Suprapubic skin (tissue), 4 donors: ENCODE results near the gene NEAT1. TPM values are rescaled to one million over a fixed set of nuclear protein-coding genes. Genes with fewer than 3 reads are reported as not detected.
"Not testable (repeated sequence)": the region's sequence is repeated elsewhere in the genome, so short reads cannot be mapped to it uniquely, and the experiment has no call there.

Experiments
- DNase-seq, 2 donors: peaks; one replicate each; pipeline ENCODE4 v3.0.0-alpha.2; 2019; ENCODE audit warnings: low spot score in 2 of 2
- H3K27ac ChIP-seq: fragments of 200-600 bp; sonication (generic); one replicate; pipeline ENCODE4 v1.5.1; 2019
- H3K27me3 ChIP-seq: fragments of 200-600 bp; sonication (generic); one replicate; pipeline ENCODE4 v1.5.1; 2019
- H3K36me3 ChIP-seq: fragments of 200-600 bp; sonication (generic); one replicate; pipeline ENCODE4 v1.5.1; 2019
- H3K4me1 ChIP-seq: fragments of 200-600 bp; sonication (generic); one replicate; pipeline ENCODE4 v1.5.1; 2019
- H3K4me3 ChIP-seq: fragments of 200-600 bp; sonication (generic); one replicate; pipeline ENCODE4 v1.5.1; 2019; ENCODE audit warnings: mild to moderate bottlenecking
- H3K9me3 ChIP-seq: fragments of 200-600 bp; sonication (generic); one replicate; pipeline ENCODE4 v1.5.1; 2019
- EP300 ChIP-seq: sonication (generic); formaldehyde crosslinking; IDR thresholded peaks from one replicate; pipeline ENCODE4 v1.6.1; 2017; ENCODE audit warnings: antibody characterized with exemption
- POLR2A ChIP-seq, 2 donors: fragments of 450-650 bp; IDR thresholded peaks; one replicate each; pipeline ENCODE4 v1.6.1; 2017; ENCODE audit warnings: antibody characterized with exemption in 2 of 2, mild to moderate bottlenecking in 2 of 2, moderate library complexity in 2 of 2
- POLR2AphosphoS5 ChIP-seq, 3 donors: sonication (generic); formaldehyde crosslinking; IDR thresholded peaks; one replicate each; pipeline ENCODE4 v1.6.1; 2017; ENCODE audit warnings: antibody characterized with exemption in 3 of 3
- WGBS: methylation state at CpG from one replicate; pipeline ENCODE4 v1.1.5; 2018; 5-methylcytosine and 5-hydroxymethylcytosine counted together
- total RNA-seq, 4 donors: library from RNA; depleted of rRNA; stranded (reverse); fragments of >200 nt; gene quantifications; one replicate each; pipeline ENCODE4 v1.1.0, GENCODE V29; 2016
- TF ChIP-seq, protein P1 (sequence below), 2 donors: fragments of 200-600 bp in 1 of 2; fragments of 450-650 bp in 1 of 2; sonication (generic) in 1 of 2; IDR thresholded peaks; one replicate each; pipeline ENCODE4 v1.5.1; 2016 to 2019; ENCODE audit warnings: antibody characterized with exemption in 2 of 2, mild to moderate bottlenecking in 1 of 2, moderate library complexity in 1 of 2

The NEAT1 gene
- total RNA-seq, 4 donors from 2014 or later: 336 to 2,041 (median 481) TPM

DNA sequence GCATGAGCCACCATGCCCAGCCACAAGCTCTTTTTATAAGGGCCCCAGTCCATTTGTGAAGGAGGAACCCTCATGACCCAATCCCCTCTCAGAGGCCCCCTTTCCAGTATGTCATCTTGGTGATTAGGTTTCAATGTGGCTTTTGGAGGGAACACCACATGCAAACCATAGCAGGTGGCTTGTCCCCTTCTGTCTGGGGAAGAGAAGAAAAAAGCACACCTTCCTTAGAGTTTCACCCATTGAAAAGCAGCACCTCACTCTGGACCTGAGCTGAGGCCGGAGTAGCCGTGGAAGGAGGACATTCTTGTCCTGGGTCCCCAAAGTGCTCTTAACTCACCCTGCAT lies 25.4 kb downstream of the NEAT1 start:
- 100% methylated on average over 1 of the region's 2 CpGs for WGBS
- H3K4me3 ChIP-seq: no peak overlapping the region
- H3K36me3 ChIP-seq: peaks cover 24% of the 10 kb centered on the region
- peaks cover 39% of the 10 kb centered on the region for H3K4me1 ChIP-seq
- no peaks in the 10 kb centered on the region for H3K9me3 ChIP-seq
- TF ChIP-seq POLR2A (IDR thresholded peaks at IDR 0.05): no peak
- TF ChIP-seq, protein P1, sequence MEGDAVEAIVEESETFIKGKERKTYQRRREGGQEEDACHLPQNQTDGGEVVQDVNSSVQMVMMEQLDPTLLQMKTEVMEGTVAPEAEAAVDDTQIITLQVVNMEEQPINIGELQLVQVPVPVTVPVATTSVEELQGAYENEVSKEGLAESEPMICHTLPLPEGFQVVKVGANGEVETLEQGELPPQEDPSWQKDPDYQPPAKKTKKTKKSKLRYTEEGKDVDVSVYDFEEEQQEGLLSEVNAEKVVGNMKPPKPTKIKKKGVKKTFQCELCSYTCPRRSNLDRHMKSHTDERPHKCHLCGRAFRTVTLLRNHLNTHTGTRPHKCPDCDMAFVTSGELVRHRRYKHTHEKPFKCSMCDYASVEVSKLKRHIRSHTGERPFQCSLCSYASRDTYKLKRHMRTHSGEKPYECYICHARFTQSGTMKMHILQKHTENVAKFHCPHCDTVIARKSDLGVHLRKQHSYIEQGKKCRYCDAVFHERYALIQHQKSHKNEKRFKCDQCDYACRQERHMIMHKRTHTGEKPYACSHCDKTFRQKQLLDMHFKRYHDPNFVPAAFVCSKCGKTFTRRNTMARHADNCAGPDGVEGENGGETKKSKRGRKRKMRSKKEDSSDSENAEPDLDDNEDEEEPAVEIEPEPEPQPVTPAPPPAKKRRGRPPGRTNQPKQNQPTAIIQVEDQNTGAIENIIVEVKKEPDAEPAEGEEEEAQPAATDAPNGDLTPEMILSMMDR (IDR thresholded peaks at IDR 0.05): no peak
- no peak for TF ChIP-seq POLR2AphosphoS5 (IDR thresholded peaks at IDR 0.05)
- DNase-seq: no peak
- peak overlapping the region; percentile 59 for H3K27ac ChIP-seq
- H3K27me3 ChIP-seq: no peaks in the 10 kb centered on the region

DNA sequence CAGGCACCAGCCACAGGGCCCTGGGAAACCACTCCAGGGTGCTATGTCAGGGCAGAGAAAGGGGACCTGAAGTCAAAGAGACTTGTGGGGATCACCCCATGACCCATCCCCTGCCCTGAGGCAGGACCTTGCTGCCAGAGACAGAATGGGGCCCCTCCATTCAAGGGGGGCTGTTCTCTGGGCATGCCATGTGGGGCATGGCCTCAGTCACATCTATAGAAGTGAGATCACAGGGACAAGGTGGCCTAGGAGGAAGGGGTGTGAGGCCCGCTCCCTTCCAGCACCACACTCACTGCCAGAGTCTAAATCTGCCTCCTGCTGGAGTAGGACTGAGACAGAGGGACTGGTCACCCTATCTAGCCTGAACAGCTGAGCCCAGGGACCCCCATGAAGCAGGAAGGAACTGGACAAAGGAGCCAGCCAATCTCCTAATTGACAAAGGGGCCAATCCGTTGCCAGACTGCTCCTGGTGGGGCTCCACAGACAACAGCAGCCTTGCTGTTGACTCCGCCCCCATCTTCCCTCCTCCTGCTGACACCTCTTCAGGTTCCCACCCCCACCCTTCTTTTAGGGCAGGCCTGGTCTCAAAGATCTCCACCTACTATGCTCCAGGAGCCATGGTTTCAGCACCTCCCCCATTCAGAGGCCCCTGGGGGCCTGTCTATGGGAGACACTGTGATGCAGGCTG lies 26.0 kb downstream of the NEAT1 start:
- TF ChIP-seq, protein P1 (IDR thresholded peaks at IDR 0.05): no peak
- TF ChIP-seq POLR2AphosphoS5 (IDR thresholded peaks at IDR 0.05): peak in 1 of 3 donors; percentile 23
- Histone ChIP-seq H3K36me3 (peaks cover 19% of the 10 kb centered on the region), H3K4me1 (peaks cover 37% of the 10 kb centered on the region), H3K4me3 (no peak overlapping the region), H3K9me3 (no peaks in the 10 kb centered on the region), H3K27ac (peak overlapping the region; percentile 59), H3K27me3 (no peaks in the 10 kb centered on the region)
- peak; percentile 76 to 80 for DNase-seq
- WGBS: 66% methylated on average over 3 of the region's 3 CpGs

DNA sequence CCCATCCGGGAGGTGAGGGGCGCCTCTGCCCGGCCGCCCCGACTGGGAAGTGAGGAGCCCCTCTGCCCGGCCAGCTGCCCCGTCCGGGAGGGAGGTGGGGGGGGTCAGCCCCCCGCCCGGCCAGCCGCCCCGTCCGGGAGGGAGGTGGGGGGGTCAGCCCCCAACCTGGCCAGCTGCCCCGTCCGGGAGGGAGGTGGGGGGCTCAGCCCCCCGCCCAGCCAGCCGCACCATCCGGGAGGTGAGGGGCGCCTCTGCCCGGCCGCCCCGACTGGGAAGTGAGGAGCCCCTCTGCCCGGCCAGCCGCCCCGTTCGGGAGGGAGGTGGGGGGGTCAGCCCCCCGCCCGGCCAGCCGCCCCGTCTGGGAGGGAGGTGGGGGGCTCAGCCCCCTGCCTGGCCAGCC lies 28.7 kb downstream of the NEAT1 start:
- WGBS: no CpG with 5 or more reads among the region's 30 CpGs
- not testable (repeated sequence) for H3K36me3 ChIP-seq, H3K9me3 ChIP-seq, H3K27me3 ChIP-seq, H3K27ac ChIP-seq, H3K4me3 ChIP-seq
- DNase-seq: peak; percentile 20 to 30
- peaks cover 37% of the 10 kb centered on the region for H3K4me1 ChIP-seq

DNA sequence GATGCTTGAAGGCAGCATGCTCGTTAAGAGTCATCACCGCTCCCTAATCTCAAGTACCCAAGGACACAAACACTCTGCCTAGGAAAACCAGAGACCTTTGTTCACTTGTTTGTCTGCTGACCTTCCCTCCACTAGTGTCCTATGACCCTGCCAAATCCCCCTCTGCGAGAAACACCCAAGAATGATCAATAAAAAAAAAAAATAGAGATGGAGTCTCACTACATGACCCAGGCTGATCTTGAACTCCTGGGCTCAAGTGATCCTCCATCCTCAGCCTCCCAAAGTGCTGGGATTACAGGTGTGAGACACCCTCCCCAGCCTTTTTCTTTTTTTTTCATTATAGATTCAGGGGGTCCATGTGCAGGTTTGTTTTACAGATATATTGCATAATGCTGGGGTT lies 29.7 kb downstream of the NEAT1 start:
- H3K4me3 ChIP-seq, H3K9me3 ChIP-seq, H3K27me3 ChIP-seq, H3K36me3 ChIP-seq, DNase-seq: not testable (repeated sequence)
- peak overlapping the region; percentile 76 for H3K27ac ChIP-seq
- 92% methylated on average over 1 of the region's 3 CpGs for WGBS
- H3K4me1 ChIP-seq: peaks cover 37% of the 10 kb centered on the region

DNA sequence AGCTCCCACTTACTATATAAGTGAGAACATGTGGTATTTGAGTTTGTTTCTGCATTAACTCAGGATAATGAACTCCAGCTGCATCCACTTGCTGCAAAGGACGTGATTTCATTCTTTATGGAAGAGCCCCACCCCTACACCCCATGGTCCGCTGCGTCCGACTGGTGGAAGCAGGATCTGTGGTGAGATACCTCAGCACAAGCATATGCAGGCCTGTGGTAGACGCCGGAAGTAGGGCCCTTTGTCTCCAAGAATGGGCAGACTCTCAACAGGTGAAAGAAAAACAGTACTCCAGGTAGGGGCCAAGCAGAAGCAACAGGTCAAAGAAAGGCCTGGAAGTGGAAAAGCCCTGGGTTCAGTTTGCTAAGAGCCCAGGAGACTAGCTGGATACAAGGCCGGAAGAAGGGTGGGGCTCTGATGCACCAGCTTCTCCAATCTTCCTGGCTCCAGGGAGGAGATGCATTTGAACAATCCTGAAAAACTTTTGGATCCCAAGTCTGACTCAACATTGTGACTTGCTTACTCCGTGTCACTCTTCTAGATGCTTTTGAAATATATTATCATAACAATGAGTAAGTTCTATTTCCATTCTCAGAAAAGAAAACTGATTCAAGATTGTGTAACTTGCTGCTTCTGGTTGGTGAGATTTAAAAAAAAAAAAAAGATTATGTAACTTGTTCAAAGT lies 30.4 kb downstream of the NEAT1 start:
- 35% methylated on average over 8 of the region's 8 CpGs for WGBS
- no peak overlapping the region for H3K4me3 ChIP-seq
- H3K4me1 ChIP-seq: peaks cover 37% of the 10 kb centered on the region
- peak overlapping the region; percentile 76 for H3K27ac ChIP-seq
- no peak for TF ChIP-seq EP300
- TF ChIP-seq, protein P1 (IDR thresholded peaks at IDR 0.05): no peak
- TF ChIP-seq POLR2A (IDR thresholded peaks at IDR 0.05): no peak
- TF ChIP-seq POLR2AphosphoS5 (IDR thresholded peaks at IDR 0.05): no peak
- no peaks in the 10 kb centered on the region for H3K9me3 ChIP-seq
- DNase-seq: peak; percentile 79 to 80
- H3K27me3 ChIP-seq: no peaks in the 10 kb centered on the region
- no peaks in the 10 kb centered on the region for H3K36me3 ChIP-seq

DNA sequence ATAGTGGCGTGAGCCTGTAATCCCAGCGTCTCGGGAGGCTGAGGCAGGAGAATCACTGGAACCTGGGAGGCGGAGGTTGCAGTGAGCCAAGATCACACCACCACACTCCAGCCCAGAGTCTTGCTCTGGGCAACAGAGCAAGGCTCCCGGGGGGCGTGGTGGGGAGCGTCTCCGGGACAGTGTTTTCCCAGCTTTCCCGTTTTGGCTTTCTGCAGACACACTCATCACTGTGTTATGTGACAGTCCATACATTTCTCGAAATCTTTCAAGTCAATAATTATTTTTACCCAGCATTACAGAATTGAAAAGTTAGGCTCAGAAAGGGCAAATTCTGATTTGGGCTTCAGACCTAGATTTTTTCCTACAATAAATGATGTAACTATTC lies 31.7 kb downstream of the NEAT1 start:
- WGBS: 53% methylated on average over 10 of the region's 10 CpGs
- no peak for TF ChIP-seq EP300
- H3K27ac ChIP-seq: peak overlapping the region; percentile 76
- DNase-seq: peak; percentile 56 to 71
- H3K4me3 ChIP-seq: peak overlapping the region; percentile 50
- no peaks in the 10 kb centered on the region for H3K36me3 ChIP-seq
- H3K27me3 ChIP-seq: no peaks in the 10 kb centered on the region
- peaks cover 37% of the 10 kb centered on the region for H3K4me1 ChIP-seq
- H3K9me3 ChIP-seq: no peaks in the 10 kb centered on the region
